ENCODE results near the gene RAI1.

- TF ChIP-seq CTCF (IDR thresholded peaks at IDR 0.05) = no peak
- no peak for TF ChIP-seq POLR2A (IDR thresholded peaks at IDR 0.05)
These were observed 132.5 kb downstream of the RAI1 start for GRCh38 chr17:17813725-17814095.
